Activated naive CD4-positive, alpha-beta T cell treated with anti-CD3 and anti-CD28 coated beads, Interleukin-2, amount 50 U/mL, for 72 hours (primary cell): ENCODE measurements around the gene UPK3A. TPM values are rescaled to one million over a fixed set of nuclear protein-coding genes. Genes with fewer than 3 reads are reported as not detected.
"Not testable (repeated sequence)": the region's sequence is repeated elsewhere in the genome, so short reads cannot be mapped to it uniquely, and the experiment has no call there.

ENCODE experiments used
- ATAC-seq, 2 donors: fragments of 150-1000 bp; cut with Tn5 transposase; 2 replicates each; pipeline ENCODE4 v1.10.0; 2021; ENCODE audit warnings: mild to moderate bottlenecking in 2 of 2, moderate library complexity in 2 of 2
- DNase-seq, 2 donors: peaks; one replicate each; pipeline ENCODE4 v3.0.0; 2021 to 2022; ENCODE audit warnings: low spot score in 2 of 2
- H3K27ac Mint-ChIP-seq, 2 donors: one replicate each; pipeline ENCODE4 v1.8.0; 2022; ENCODE audit warnings: mild to moderate bottlenecking in 2 of 2, mixed read lengths in 2 of 2
- H3K36me3 Mint-ChIP-seq, 2 donors: one replicate each; pipeline ENCODE4 v1.8.0; 2022; ENCODE audit warnings: mixed read lengths in 2 of 2
- H3K9me3 Mint-ChIP-seq, 2 donors: one replicate each; pipeline ENCODE4 v1.8.0; 2022; ENCODE audit warnings: mixed read lengths in 2 of 2
- total RNA-seq, 2 donors: library from RNA; stranded (reverse); gene quantifications; one replicate each; pipeline ENCODE4 v1.2.3, GENCODE V29; 2022

UPK3A gene
- total RNA-seq, 2 donors from 2014 or later = not detected

GRCh38 chr22:45251825-45252224 is 32.9 kb upstream of the UPK3A start:
- no peak overlapping the region for H3K27ac Mint-ChIP-seq
- no peaks in the 10 kb centered on the region for H3K9me3 Mint-ChIP-seq
- no peak for ATAC-seq
- H3K36me3 Mint-ChIP-seq = no peaks in the 10 kb centered on the region
- DNase-seq = no peak

- no peak for DNase-seq
- Mint-ChIP-seq H3K27ac (no peak overlapping the region), H3K9me3 (peaks cover 0 to 3% of the 10 kb centered on the region in 2 donors), H3K36me3 (no peaks in the 10 kb centered on the region)
- no peak for ATAC-seq
Observed at GRCh38 chr22:45253039-45253641, 31.6 kb upstream of the UPK3A start.

GRCh38 chr22:45254388-45254787 is 30.4 kb upstream of the UPK3A start:
- H3K9me3 Mint-ChIP-seq = peaks cover 0 to 3% of the 10 kb centered on the region in 2 donors
- ATAC-seq (peak in 1 of 2 donors; percentile 27), DNase-seq (no peak)
- peak overlapping the region in 1 of 2 donors; percentile 4 for H3K27ac Mint-ChIP-seq
- H3K36me3 Mint-ChIP-seq = no peaks in the 10 kb centered on the region

GRCh38 chr22:45254789-45255278 is 29.9 kb upstream of the UPK3A start:
- DNase-seq (no peak), ATAC-seq (peak; percentile 93 to 98)
- peak overlapping the region; percentile 4 to 5 for H3K27ac Mint-ChIP-seq

GRCh38 chr22:45257941-45258340 is 26.8 kb upstream of the UPK3A start:
- not testable (repeated sequence) for H3K9me3 Mint-ChIP-seq, H3K27ac Mint-ChIP-seq, DNase-seq, ATAC-seq, H3K36me3 Mint-ChIP-seq

More at GRCh38 chr22:45254789-45255278, 29.9 kb upstream of the UPK3A start:
- no peaks in the 10 kb centered on the region for H3K36me3 Mint-ChIP-seq
- peaks cover 0 to 3% of the 10 kb centered on the region in 2 donors for H3K9me3 Mint-ChIP-seq

- H3K36me3 Mint-ChIP-seq = no peaks in the 10 kb centered on the region
- ATAC-seq (no peak), DNase-seq (no peak)
- peaks cover 0 to 3% of the 10 kb centered on the region in 2 donors for H3K9me3 Mint-ChIP-seq
- peak overlapping the region in 1 of 2 donors; percentile 66 for H3K27ac Mint-ChIP-seq
Observed at GRCh38 chr22:45259754-45260394, 24.9 kb upstream of the UPK3A start.

- peak overlapping the region in 1 of 2 donors; percentile 66 for H3K27ac Mint-ChIP-seq
- H3K36me3 Mint-ChIP-seq, H3K9me3 Mint-ChIP-seq, DNase-seq, ATAC-seq: not testable (repeated sequence)
Observed at GRCh38 chr22:45260395-45260759, 24.4 kb upstream of the UPK3A start.

GRCh38 chr22:45261407-45262088 is 23.2 kb upstream of the UPK3A start:
- Mint-ChIP-seq H3K36me3 (no peaks in the 10 kb centered on the region), H3K27ac (no peak overlapping the region), H3K9me3 (peaks cover 0 to 3% of the 10 kb centered on the region in 2 donors)
- ATAC-seq (no peak), DNase-seq (no peak)

GRCh38 chr22:45262195-45262930 is 22.4 kb upstream of the UPK3A start:
- ATAC-seq (no peak), DNase-seq (no peak)
- Mint-ChIP-seq H3K9me3 (peaks cover 0 to 3% of the 10 kb centered on the region in 2 donors), H3K36me3 (no peaks in the 10 kb centered on the region), H3K27ac (no peak overlapping the region)

- Mint-ChIP-seq H3K9me3 (peaks cover 0 to 2% of the 10 kb centered on the region in 2 donors), H3K27ac (no peak overlapping the region), H3K36me3 (no peaks in the 10 kb centered on the region)
- no peak for DNase-seq
- no peak for ATAC-seq
Observed at GRCh38 chr22:45262931-45263462, 21.8 kb upstream of the UPK3A start.

- H3K27ac Mint-ChIP-seq = no peak overlapping the region
- H3K9me3 Mint-ChIP-seq = no peaks in the 10 kb centered on the region
- H3K36me3 Mint-ChIP-seq = no peaks in the 10 kb centered on the region
- DNase-seq = no peak
- ATAC-seq = no peak
Observed at GRCh38 chr22:45263463-45264269, 21.1 kb upstream of the UPK3A start.

GRCh38 chr22:45265535-45265934 is 19.2 kb upstream of the UPK3A start:
- no peaks in the 10 kb centered on the region for H3K36me3 Mint-ChIP-seq
- no peak for DNase-seq
- ATAC-seq = no peak
- H3K9me3 Mint-ChIP-seq = no peaks in the 10 kb centered on the region
- H3K27ac Mint-ChIP-seq = no peak overlapping the region

GRCh38 chr22:45268167-45268957 is 16.4 kb upstream of the UPK3A start:
- no peaks in the 10 kb centered on the region for H3K9me3 Mint-ChIP-seq
- DNase-seq = peak in 1 of 2 donors; percentile 16
- peak; percentile 34 to 37 for ATAC-seq

GRCh38 chr22:45268958-45269844 is 15.5 kb upstream of the UPK3A start:
- DNase-seq = peak; percentile 80 to 96
- H3K36me3 Mint-ChIP-seq = no peaks in the 10 kb centered on the region
- ATAC-seq = peak; percentile 90 to 91
- no peaks in the 10 kb centered on the region for H3K9me3 Mint-ChIP-seq
- peak overlapping the region in 1 of 2 donors; percentile 60 for H3K27ac Mint-ChIP-seq

More at GRCh38 chr22:45268167-45268957, 16.4 kb upstream of the UPK3A start:
- Mint-ChIP-seq H3K27ac (no peak overlapping the region), H3K36me3 (no peaks in the 10 kb centered on the region)
